NT2/D1 (cell line): ENCODE measurements around the gene DNAAF9.

Experiments used
- SUZ12 ChIP-seq: IDR thresholded peaks from 2 replicates; pipeline ENCODE4 v1.6.1; 2011; ENCODE audit not compliant: insufficient read length, insufficient read depth; ENCODE audit errors: extremely low read depth
- YY1 ChIP-seq: IDR thresholded peaks from 2 replicates; pipeline ENCODE4 v1.6.1; 2011; ENCODE audit not compliant: insufficient read length, insufficient read depth

DNA sequence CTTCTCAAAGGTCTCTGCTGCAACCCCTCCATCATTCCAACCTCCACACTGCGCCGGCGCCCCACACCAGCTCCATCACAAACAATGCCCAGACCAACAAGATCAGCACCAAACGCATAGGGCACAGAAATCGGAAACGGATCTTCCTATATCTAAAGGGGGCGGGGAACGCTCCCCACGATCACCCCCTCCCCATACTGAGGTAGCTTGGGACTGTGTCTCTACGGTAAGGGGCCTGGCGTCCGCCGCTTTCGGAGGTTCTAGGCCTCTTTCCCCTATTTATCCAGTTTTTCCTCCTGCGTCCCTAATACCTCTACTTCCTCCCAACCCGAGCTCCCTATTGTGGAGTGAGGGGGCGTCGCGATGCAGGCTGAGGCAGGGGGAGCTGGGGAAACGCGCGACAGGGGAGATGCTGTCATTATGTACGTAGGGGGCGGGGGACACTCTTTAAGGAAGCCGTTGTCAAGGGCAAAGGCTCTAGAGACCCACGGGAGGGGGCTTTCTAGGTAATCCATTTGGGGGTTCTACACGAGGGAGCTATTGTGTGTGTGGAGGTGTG, 909 bp downstream of the DNAAF9 start:
- TF ChIP-seq YY1 (no peak), SUZ12 (no peak)
